Tongue (tissue), 2 donors: ENCODE results near the gene FBN1. TPM values are rescaled to one million over a fixed set of nuclear protein-coding genes. Genes with fewer than 3 reads are reported as not detected.

ENCODE experiments used
- DNase-seq: peaks from one replicate; pipeline ENCODE4 v3.0.0-alpha.2; 2015
- total RNA-seq: library from RNA; depleted of rRNA; stranded (reverse); fragments of >200 nt; gene quantifications from one replicate; pipeline ENCODE4 v1.2.3, GENCODE V29; 2014

FBN1 gene
- total RNA-seq, 1 donor from 2014 or later, result 411 TPM

- DNase-seq, result no peak
Observed at GRCh38 chr15:48510976-48511375, 134.5 kb downstream of the FBN1 start.

- peak; percentile 60 for DNase-seq
Observed at GRCh38 chr15:48507416-48508065, 138.0 kb downstream of the FBN1 start.

GRCh38 chr15:48505067-48505466, 140.4 kb downstream of the FBN1 start:
- no peak for DNase-seq

GRCh38 chr15:48501208-48501607, 144.3 kb downstream of the FBN1 start:
- no peak for DNase-seq

DNA sequence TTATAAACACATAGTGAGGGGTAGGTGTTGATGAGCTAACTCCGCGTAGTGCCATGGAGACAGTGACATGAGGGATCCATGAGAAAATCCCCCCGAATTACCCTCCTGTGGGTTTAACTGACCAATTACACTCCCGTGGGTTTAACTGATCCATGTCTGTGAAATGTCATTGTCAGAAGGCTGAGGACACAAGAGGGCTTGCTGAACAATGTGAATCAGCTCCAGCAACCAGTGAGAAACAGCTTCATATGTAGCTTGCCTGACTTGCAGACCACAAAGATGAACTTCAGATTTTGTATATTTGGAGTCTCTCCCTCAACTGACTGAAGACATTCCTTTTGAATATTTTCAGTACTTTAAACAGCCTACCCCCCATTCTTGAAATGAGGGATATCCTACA, 144.9 kb downstream of the FBN1 start:
- DNase-seq, result no peak

GRCh38 chr15:48499978-48500377, 145.5 kb downstream of the FBN1 start:
- DNase-seq, result no peak

GRCh38 chr15:48498828-48499227, 146.7 kb downstream of the FBN1 start:
- DNase-seq, result no peak

DNA sequence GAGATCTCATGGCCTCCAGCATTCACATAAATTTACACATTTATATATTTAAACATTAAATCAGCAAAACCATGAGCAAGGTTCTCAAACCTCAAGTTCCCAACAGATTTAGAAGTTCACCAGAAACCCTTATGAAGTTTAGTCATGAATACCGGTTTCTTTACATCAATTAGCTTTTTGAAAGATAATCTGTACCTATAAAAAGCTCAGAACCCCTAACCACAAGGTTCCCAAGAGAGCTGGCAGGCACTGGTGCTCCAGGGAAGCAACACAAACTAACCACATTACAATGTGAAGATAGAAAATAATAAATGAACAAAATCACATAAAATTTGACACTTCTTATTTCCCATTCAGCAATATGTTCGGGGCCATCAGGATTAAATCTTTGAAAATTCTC, 150.9 kb downstream of the FBN1 start:
- DNase-seq, result no peak

GRCh38 chr15:48493763-48494225, 151.7 kb downstream of the FBN1 start:
- DNase-seq, result no peak

- peak; percentile 13 for DNase-seq
Observed at GRCh38 chr15:48493084-48493762, 152.3 kb downstream of the FBN1 start.

GRCh38 chr15:48486228-48486627, 159.3 kb downstream of the FBN1 start:
- no peak for DNase-seq

DNA sequence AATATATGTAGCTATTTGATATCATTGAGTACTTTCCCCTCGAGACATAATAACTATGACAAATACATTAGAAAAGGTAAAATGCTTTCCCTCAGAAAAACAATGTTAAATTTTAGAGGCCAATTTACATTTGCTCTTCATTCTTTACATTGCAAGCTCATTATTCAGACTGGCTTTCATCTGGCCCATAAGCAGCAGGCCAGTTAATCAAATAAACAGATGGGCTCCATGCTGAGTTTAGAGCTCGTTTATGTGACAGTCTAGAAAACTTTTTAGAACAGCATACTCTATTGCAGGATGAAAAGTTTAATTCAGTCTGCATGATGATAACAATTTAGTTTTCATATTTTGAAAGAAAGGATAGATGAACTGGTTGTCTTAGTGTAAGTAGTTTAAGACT, 163.7 kb downstream of the FBN1 start:
- no peak for DNase-seq

DNA sequence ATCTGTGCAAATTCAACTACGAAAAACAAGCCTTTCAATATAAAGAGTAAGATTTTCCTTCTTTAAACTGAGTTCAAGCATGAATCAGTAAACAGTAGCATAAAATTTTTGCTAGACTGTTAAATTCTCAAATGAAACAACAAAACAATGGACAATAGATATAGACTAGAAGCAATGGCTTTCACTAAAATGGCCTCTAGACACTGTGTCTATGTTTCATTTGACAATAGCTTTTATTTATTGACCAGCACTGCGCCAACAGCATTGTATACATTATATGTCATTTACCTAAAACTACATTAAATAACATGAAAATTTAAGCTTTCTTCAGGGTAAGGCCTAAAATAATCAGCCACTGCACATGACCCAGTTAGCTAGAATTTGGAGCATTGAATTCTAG, 165.8 kb downstream of the FBN1 start:
- no peak for DNase-seq

- no peak for DNase-seq
Observed at GRCh38 chr15:48478581-48478980, 166.9 kb downstream of the FBN1 start.

DNA sequence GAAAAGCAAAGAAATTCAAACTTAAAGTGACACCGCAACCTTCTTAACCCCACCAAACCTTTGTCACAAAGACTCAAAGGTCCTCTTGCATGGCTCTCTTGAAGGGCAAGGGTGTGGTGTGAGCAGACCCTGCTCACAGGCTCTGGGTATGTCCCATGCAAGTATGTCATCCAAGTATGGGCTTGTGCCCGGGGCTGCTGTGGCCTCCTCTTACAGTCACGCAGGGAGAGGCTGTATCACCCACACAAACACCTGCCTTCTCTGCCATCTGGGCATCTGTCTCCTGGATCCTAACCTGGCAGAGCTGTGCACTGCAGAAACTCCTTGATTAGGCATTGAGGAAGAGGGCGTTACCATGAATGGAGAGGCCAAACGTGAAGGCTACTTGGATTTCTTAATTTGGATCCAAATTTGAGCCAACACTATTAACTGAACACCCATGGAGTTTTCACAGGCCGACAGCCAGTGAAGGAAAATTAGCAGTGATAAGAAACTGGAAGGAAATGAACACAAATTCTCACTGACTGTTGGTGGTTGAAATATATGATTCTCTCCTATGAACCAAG, 167.6 kb downstream of the FBN1 start:
- DNase-seq, result no peak

DNA sequence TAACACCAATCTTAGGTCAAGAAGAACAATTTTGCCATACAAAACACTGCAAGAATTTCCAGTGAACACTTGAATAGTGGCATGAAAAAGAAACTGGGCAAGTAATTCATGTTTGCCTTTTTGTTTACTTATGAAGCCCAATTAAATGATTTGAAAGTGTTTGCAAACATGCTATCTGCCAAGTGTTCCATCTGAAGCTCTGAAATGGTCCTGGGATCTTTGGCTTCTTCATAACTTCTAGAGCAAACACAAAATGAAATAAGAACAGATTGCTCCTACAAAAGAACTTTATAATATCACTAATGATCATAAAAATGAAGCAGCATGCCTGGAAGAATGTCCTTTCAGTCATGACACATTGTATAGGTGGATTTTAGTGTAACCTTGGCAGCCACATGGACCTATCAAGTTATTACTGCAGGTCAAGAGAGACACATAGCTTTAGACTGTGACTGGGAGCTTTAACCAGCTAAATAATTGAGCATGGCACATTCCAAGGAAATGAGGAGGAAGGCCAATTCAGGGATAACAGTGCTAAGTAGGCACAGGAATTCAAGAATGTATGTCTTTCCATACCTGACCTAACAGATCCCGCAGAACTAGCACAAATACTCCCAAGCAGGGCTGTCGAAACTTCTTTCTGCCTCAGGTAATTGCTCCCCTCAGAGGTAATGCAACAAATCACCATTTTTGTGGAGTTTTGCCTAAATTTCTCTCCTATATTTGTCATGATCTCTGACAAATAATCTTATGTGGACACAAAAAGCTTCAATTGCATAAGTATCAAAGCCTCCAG, 169.7 kb downstream of the FBN1 start:
- DNase-seq, result no peak

GRCh38 chr15:48473667-48474066, 171.8 kb downstream of the FBN1 start:
- no peak for DNase-seq

GRCh38 chr15:48472756-48473155, 172.8 kb downstream of the FBN1 start:
- DNase-seq, result no peak

- no peak for DNase-seq
Observed at GRCh38 chr15:48471073-48471472, 174.4 kb downstream of the FBN1 start.

- no peak for DNase-seq
Observed at GRCh38 chr15:48470096-48470495, 175.4 kb downstream of the FBN1 start.

DNA sequence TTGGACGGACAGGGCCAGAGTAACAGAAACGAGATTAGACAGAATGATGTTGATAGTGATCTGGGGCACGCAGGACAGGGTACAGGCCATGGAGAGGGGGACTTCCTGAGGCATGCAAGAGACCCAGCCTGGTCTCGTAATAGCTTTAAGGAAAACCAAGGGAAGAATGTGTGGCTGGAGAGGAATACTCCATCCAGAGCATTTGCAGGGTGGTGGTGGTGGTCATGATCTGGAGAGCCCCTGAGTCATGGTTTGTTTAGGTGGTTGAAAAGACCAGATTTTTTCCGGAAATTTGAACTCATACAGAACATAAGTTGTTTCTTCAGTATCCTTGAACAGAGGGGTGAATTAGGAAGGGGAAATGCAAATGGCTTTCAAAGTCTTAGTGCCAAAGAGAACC, 175.8 kb downstream of the FBN1 start:
- DNase-seq, result no peak

DNA sequence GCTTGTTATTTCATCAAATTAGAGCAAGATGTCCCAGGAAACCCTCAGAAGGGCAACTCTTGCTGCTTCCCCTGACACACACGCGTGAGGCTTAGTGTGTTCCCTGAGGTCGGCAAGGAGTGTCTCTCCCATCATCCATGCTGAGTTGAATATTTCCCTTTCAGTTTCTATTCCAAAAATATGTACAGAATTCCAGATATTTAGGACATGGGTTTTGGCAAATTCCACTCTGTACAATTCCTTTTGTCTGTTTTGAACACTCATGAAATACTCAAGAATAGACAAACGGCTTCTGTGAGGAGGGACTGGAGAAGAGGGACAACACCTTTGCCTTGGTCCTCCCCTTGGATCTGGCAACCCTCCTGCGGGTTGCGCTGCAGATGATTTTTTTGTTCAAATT, 176.2 kb downstream of the FBN1 start:
- DNase-seq, result no peak

- DNase-seq, result no peak
Observed at GRCh38 chr15:48467801-48468200, 177.7 kb downstream of the FBN1 start.
